Kidney glomerular epithelial cell (primary cell): ENCODE data around the gene GFPT1.
A peak's percentile ranks its signal among the peaks of the same experiment; 100 is the strongest.
"Not testable (repeated sequence)": the region's sequence is repeated elsewhere in the genome, so short reads cannot be mapped to it uniquely, and the experiment has no call there.

Experiments
- DNase-seq: peaks from one replicate; lab custom pipeline; 2025; lab: John Stamatoyannopoulos, UW

Gene GFPT1

DNA sequence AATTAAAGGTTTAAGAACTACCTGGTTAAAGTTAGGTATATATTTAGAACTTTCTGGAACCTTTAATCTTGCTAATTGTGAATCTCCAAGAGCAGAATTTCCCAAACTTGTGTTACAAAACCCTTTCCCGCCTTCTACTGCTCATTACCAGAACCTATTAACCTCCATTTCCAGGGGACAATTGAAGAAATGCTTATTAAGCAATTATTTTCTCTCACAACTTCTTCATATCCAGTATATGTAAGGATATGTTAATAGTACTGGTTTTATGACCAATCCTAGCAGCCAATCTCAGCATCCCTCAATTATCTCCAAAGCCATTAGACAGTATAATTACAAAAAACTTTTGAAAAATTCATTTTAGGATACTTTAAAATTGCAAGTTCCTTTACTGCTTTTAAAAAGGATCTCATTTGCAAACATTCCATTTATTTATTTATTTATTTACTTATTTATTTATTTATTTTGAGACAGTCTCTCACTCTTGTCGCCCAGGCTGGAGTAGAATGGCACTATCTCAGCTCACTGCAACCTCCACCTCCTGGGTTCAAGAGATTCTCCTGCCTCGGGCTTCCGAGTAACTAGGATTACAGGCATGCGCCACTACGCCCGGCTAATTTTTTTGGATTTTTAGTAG lies 3.7 kb downstream of the GFPT1 start:
- no peak for DNase-seq

DNA sequence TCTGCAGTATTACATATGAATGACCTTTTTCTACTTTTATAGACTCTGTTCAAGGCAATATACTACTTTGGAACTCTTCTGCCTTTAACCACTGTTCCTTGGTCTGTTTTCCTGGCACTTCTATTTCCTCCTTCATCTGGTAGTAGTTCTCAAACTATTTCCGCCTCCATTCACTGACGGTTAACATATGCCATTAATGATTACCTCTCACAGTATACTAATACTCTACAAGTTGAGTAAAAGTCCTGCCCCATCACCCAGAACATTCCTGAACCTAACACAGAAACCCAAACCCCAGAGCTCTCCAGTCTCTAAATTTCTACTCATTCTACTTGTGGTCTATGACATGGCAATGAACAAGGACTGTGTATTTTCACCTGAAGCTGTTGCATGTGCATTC lies 4.5 kb downstream of the GFPT1 start:
- no peak for DNase-seq

DNA sequence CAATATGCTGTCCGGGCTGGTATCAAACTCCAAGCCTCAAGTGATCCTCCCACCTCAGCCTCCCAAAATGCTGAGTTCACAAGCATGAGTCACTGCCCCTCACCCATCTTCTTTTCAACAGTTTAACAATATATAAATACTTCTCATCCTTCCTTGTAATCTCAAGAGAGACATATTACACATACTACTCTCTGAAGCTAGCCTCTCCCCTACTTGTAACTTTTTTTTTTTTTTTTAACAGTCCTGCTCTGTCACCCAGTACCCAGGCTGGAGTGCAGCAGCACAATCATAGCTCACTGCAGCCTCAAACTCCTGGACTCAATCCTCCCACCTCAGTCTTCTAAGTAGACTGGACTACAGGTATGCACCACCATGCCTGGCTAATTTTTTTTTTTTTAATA lies 5.7 kb downstream of the GFPT1 start:
- DNase-seq, result no peak

DNA sequence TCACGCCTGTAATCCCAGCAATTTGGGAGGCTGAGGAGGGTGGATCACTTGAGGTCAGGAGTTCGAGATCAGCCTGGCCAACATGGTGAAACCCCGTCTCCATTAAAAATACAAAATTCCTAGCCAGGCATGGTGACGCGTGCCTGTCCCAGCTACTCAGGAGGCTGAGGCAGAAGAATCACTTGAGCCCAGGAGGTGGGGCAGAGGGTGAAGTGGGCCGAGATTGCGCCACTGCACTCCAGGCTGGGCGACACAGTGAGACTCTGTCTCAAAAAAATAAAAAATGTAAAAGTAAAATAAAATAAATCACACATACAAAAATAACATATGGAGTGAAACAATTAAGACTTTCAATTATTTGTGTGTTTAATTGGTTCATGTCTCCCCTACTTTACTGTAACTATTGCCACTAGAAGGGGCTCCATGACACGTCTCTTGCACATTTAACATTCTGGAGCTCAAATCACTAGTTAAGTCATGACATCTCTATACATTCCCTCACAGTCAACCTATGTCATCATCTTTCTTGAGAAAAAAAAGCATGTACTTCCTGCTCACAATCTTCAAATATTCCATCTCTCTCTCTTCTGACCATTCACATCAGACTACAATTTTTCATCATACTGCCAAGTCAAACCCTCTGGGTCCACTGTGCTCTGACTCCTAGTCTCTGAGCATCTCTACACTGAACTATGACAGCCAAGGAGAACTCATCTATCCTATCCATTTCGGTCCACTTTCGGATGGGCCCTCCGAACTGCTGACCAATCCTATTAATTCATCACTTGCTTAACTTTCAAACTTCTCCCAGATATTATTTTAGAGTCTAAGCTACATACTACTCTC lies 6.7 kb downstream of the GFPT1 start:
- DNase-seq, result no peak

DNA sequence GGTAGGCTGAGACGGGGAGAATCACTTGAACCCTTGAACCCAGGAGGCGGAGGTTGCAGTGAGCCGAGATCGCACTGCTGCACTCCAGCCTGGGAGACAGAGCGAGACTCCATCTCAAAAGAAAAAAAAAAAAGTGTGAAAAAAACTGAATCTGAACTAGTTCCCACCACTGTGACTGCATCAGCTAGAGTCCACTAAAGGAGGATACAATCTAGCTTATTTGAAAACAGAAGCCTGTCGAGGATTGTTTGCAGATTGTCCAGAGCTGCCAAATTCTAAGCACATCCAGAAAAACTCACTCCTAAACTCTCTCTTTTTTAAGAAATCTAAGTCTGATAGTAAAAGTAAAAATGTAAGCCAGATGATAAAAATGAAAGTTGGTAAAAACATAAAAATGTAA lies 10.6 kb downstream of the GFPT1 start:
- DNase-seq, result no peak

DNA sequence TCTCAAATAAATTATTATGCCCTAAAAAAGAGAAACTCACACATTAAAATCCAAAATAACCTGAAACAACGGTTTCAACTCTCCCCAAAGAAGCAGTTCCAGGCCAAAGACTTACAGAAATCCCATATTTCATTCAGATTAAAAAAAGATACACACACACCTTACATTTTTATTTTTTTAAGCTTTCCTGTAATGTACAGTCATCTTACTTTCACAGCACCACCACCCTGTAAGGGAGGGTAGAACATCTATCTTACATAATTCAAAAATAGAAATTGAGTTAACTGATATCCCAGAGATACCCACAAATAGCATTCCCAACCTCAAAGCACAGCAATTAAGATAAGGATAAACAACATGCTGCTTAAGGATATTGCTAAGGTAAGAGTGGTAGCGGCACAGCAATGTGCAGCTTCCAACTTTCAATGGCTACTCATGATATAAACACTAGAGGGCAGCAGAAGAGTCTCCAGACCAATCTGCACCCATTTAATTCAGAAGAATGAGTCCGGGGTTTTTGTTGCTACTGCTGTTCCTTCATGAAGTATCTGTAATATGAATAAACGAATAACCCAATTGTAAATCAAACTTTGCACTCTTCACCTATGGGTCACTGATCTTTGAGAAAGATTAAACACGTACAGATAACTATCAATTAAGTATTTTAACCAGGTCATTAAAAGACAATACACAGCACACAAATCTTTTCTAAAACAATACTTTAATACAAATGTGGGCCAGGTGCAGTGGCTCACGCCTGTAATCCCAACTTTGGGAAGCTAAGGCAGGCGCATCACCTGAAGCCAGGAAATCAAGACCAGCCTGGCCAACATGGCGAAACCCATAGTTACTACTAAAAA lies 11.3 kb downstream of the GFPT1 start:
- DNase-seq, result peak; percentile 38

DNA sequence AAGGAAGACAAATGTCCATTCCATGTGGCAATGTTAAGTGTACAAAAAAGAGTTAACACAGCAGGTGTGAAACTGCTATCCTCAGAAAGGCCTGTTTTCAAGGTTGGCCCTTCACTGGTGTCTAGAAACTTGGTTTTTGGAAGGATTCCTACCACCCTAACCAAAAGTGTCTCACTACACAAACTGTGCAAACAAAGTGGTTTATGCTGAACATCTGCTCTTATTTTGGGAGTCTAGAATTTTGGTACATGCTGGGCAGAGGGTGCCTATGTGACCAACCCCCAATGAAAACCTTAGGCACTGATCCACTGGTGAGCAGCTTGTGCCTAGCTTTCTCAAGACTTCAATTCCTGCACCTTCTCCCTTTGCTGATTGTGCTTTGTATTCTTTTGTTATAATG lies 14.3 kb downstream of the GFPT1 start:
- no peak for DNase-seq

DNA sequence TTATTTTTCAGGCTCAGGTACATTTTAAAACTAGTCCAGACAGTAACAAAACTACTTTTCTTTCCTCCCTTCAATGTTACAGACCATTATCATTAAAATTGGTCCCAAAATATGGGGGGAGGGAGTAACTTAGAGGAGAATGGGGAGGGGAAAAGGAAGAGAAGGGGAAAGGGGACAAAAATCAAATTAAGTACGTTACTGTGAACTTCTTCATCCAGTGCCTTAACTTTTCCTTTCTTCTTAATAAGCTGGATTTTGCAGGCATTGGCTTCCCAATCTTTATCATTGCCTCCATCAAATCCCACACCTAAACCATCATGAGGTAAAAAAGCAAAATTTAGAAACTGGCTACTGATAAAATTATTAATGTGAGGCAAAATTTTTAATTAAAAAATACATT lies 17.2 kb downstream of the GFPT1 start:
- no peak for DNase-seq

DNA sequence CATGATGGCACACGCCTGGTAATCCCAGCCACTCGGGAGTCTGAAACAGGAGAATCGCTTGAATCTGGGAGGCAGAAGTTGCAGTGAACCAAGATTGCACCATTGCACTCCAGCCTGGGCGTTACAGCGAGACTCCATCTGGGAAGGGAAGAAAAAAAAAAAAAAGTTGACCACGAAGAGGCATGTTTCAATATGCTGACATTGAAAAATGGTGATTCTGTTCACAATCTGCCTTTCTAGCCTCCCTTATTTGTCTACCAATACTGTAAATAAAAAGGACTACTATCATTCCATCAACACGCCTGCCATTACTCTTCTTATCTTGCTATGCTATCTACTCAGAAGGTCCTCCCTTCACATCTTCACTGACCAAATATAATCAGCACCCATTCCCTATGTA lies 18.4 kb downstream of the GFPT1 start:
- DNase-seq, result no peak

DNA sequence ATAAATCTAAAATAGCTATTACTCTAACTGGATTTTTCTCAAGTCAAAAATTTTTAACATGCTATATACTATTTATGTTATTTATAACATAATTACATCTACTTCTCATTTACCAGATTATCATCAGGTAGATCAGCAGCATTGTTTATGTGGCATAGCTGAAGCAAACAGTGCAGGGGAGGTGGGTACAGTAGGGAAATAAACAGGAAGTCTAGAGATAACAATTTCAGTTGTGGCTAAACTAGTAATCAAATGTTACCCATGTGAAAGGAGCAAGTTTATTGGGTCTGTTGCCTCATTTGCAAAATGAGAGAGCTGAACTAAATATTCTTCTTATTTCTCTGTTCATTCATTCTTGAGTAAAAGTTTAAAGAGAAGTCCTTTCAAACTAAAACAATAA lies 27.7 kb downstream of the GFPT1 start:
- DNase-seq, result no peak

DNA sequence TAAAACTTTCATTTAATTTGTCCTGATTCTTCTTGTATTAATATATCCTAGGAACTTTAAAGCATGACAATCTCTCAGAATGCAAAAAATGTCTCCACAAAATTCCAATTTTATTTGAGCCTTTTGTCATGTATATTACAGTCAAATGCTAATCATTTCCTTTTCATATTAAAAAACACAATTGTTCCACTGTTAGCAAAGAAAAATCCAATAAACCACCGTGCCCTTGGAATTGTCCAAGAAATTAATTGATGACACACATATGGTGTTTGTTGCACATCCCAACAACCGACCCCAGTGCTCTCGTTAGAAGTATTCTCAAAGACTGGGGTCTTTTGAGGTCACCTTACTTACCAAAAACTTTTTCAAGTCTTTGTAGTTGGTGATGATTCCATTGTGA lies 28.1 kb downstream of the GFPT1 start:
- no peak for DNase-seq

DNA sequence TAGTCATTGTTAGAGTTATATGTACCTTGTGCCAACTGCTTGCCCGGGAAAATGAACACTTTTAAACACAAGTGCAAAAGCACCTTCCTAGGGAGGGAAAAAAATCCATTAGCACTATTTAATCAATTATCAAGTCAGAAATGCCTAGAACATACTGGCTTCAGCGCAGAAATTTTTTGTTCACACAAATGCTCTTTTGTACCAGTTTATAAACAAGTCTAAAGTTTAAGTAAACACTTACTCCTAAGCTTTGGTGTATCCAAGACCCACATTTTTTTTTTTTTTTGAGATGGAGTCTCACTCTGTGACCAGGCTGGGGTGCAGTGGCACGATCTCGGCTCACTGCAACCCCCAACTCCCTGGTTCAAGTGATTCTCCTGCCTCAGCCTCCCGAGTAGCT lies 30.6 kb downstream of the GFPT1 start:
- no peak for DNase-seq

DNA sequence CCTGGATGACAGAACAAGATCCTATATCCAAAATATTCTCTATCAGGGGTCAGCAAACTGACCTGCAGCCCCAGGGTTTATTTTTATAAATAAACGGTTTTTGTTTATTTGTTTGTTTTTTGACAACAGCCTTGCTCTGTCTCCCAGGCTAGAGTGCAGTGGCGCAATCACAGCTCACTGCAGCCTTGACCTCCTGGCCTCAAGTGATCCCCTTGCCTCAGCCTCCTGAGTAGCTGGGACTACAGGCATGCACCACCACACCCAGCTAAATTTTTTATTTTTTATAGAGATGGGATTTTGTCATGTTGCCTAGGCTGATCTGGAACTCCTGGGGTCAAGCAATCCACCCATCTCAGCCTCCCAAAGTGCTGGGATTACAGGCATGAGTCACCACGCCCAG lies 32.1 kb downstream of the GFPT1 start:
- not testable (repeated sequence) for DNase-seq

DNA sequence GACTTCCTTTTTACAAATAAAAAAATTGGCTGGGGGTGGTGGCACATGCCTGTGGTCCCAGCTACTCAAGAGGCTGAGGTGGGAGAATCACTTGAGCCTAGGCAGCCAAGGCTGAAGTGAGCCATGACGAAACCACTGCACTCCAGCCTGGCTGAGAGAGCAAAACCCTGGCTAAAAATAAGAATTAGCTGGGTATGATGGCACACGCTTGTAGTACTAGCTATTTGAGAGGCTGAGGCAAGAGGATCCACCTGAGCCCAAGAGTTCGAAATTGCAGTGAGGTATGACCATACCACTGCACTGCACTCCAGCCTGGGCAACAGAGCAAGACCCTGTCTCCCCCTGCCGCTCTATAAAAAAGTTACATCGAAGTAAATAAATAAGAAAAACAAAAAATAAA lies 33.7 kb downstream of the GFPT1 start:
- no peak for DNase-seq

DNA sequence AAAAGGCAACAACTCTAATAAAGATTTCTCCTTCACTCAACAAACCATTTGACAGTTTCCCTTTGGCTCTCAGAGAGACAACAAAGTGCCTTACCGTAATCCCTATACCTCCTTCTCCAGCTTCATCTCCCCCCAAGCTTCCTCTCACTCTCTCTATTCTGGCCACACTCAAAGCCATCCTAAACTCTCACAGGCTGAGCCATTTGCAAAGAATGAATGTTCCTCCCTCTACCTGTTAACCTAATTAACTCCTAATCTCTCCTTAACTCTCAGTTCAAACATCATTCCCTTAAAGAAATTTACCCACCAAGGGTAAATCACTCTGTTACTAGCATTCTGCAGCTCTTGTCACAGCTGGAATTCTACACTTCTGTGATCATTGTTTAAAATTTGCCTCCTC lies 38.2 kb downstream of the GFPT1 start:
- no peak for DNase-seq

DNA sequence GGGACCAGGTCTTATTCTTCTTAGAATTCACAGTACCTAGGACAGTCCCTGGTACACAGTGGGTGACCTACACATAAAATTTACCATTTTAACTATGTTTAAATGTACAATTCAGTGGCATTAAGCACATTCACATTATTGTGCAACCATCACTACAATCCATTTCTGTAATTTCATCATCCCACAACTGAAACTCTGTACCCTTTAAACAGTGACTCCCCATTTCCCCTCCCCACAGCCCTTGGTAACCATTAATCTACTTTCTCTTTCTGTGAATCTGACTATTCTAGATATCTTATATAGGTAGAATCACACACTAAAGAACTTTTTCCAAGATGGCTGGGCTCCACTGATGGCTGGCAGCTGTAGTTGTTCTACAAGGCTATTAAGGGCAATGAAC lies 41.6 kb downstream of the GFPT1 start:
- DNase-seq, result no peak

DNA sequence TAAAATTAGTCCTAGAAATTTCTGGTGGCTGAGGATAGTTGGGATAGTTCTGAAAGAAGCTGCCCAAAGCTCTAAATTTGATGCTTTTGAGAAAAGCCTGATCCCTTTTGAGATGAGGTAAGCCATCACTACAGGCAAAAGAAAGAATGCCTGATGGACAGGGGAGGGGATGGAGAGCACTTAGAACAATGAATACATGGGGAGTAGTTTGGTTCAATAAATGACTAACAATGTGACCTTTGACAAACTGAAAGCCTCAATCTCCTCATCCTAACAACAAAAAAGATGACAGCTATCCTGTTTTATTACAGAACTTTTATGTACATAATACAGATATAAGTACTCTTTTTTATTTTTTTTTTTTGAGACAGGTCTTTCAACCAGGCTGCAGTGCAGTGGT lies 42.7 kb downstream of the GFPT1 start:
- no peak for DNase-seq

DNA sequence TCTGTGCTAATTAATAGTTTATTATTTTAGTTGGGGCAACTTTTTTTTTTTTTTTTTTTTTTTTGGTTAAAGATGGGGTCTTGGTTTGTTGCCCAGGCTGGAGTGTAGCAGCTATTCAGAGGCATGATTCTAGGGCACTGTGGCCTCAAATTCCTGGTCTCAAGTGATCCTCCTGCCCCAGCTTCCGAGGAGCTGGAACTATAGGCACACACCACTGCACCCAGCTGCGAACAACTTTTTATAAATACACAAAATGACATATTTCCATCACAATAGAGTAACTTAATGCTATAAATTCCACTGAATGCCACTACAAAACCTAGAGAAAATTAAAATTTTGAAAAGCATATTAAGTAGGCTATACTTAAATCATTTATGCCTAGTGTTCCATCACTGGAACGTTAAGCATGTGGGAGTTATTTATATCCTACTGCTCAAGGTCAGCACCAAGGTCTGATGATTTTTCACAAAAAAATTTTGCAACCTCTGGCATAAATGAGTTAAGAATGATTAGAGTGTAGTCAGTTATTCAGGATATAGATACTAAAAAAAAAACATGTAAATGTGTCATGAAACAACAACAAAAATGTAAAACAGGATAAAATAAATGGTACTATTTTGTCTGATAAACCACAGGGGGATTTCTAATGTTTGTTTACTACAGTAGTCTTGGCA lies 46.8 kb downstream of the GFPT1 start:
- peak; percentile 26 for DNase-seq

DNA sequence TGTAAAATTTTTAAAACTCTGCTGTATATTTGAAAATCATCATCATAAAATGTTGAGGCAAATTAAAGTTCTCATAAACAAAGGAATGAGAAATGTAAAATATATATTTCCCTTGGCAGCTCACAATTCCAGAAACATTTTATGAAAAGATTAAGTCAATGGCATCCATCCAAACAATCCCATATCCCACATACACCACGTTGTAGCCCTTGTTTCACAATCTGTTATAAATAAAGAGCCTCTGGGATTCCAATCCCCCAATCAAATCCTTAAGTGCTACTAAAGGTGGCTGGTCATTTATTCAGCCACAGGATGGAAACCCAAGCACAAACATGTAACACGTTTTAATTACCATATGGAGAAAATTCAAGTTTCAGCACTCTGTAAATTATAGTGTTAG lies 51.7 kb downstream of the GFPT1 start:
- DNase-seq, result no peak

DNA sequence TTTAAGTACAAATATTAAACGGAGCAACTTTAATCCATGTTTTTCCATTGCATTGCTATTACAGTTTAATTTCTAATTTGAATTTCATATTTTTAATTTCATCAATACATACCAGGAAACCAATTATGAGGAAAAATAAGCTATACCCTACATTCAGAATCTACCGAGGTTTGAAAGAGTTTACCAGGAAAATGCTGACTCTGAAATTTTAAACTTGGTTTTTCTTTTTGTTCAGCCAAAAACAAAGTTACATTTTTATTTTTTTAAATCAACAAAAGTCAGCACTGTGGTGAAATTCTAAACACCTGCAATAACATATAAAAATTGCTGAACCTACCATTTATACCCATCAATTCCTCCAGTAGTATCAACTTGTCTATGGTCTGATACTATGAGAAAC lies 53.7 kb downstream of the GFPT1 start:
- DNase-seq, result no peak

DNA sequence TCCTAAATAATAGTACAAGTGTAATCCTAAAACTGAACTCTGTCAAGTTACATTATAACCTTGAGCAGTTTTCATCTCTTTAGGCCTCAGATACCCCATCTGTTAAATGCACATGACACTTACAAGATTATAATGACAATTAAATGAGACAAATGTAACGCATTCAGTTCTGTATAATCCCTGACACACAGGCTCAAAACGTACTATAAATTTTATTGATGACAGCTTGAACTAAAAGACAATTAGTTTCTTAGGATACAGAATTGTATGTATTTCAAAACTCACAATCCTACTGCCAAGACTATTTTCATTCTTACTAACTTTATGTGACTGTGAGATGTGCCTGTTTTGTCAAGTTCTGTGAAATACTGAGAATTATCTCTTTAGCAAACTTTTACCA lies 56.2 kb downstream of the GFPT1 start:
- DNase-seq, result no peak

DNA sequence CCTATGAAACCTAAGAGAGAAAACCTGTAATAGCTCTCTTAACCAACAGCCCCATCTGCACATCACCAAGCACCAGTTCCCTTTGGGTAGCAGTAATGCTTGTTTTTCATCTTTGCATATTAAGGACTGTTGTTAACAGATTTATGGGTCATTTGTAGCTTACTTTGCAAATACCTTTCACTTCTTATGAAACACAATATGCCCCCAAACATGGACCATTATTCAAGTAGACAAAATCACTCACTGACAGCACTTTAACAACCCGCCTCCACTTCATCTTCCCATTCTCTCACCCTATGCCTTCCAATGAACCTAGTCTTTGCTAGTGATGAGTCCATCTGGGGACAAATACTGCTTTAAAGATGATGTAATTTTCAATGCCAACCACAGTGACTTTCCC lies 64.4 kb downstream of the GFPT1 start:
- no peak for DNase-seq
